H1 (cell line): ENCODE data around the gene SEPTIN1.
"Not testable (repeated sequence)": the region's sequence is repeated elsewhere in the genome, so short reads cannot be mapped to it uniquely, and the experiment has no call there.

Source experiments
- BRCA1 ChIP-seq: IDR thresholded peaks from 2 replicates; pipeline ENCODE4 v1.6.1; 2012; ENCODE audit warnings: low read depth, low read length, improper control_type of control experiment
- CEBPB ChIP-seq: IDR thresholded peaks from 2 replicates; pipeline ENCODE4 v1.6.1; 2012; ENCODE audit warnings: low read depth, low read length
- JUN ChIP-seq: IDR thresholded peaks from 2 replicates; pipeline ENCODE4 v1.6.1; 2011; ENCODE audit warnings: low read depth, mild to moderate bottlenecking, improper control_type of control experiment, low read length
- MAFK ChIP-seq: IDR thresholded peaks from 2 replicates; pipeline ENCODE4 v1.6.1; 2012; ENCODE audit warnings: low read depth, mild to moderate bottlenecking, improper control_type of control experiment, low read length
- SIX5 ChIP-seq: IDR thresholded peaks from 2 replicates; pipeline ENCODE4 v1.6.1; 2011; ENCODE audit warnings: mild to moderate bottlenecking, low read depth, low read length
- TAF1 ChIP-seq: IDR thresholded peaks from 2 replicates; pipeline ENCODE4 v1.6.1; 2011; ENCODE audit warnings: mild to moderate bottlenecking, low read depth, low read length
- TF ChIP-seq, protein P1 (sequence below), 3 experiments: IDR thresholded peaks; 1 replicate in 2 of 3; 2 replicates in 1 of 3; pipeline versions ENCODE4 v1.5.1 to v1.6.1; 2011; ENCODE audit warnings: low read length in 3 of 3, mild to moderate bottlenecking in 3 of 3, inconsistent platforms in 2 of 3, low read depth in 1 of 3, moderate library complexity in 1 of 3; ENCODE audit not compliant: insufficient read depth in 1 of 3; ENCODE audit errors: control extremely low read depth in 1 of 3

DNA sequence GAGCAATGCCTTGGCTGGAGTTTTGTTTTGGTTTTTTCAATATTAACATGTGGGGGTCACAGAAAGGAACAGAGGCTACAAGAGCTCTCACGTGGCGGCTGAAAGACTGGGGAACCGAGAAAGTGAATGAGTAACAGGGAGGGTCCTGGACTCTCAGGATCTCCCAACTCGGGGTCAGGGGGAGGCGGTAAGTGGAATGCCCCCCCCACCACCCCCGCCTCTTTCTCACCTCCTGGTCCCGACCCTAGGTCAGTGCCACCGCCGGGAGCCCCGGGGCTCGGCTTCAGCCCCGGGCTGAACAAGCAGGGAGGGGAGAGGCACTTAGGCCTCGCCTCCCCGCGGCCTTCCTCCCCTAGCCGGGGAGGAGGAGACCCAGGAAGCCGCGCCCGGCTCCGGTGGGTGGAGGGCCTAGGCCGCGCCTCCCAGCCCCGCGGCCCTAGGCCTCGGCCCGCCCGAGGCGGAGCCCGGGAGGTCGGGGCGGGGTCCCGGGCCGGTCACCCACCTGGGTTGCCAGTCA lies 47.8 kb downstream of the SEPTIN1 start:
- TF ChIP-seq TAF1, JUN, SIX5, CEBPB, BRCA1, MAFK: not testable (repeated sequence)
- TF ChIP-seq, protein P1, sequence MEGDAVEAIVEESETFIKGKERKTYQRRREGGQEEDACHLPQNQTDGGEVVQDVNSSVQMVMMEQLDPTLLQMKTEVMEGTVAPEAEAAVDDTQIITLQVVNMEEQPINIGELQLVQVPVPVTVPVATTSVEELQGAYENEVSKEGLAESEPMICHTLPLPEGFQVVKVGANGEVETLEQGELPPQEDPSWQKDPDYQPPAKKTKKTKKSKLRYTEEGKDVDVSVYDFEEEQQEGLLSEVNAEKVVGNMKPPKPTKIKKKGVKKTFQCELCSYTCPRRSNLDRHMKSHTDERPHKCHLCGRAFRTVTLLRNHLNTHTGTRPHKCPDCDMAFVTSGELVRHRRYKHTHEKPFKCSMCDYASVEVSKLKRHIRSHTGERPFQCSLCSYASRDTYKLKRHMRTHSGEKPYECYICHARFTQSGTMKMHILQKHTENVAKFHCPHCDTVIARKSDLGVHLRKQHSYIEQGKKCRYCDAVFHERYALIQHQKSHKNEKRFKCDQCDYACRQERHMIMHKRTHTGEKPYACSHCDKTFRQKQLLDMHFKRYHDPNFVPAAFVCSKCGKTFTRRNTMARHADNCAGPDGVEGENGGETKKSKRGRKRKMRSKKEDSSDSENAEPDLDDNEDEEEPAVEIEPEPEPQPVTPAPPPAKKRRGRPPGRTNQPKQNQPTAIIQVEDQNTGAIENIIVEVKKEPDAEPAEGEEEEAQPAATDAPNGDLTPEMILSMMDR (IDR thresholded peaks at IDR 0.05; ENCODE audit: control extremely low read depth in 1 of 3, insufficient read depth in 1 of 3, low read depth in 1 of 3, low read length in 3 of 3) = not testable (repeated sequence)
